ENCODE data around the gene LRRC75B.
"Not testable (repeated sequence)": the region's sequence is repeated elsewhere in the genome, so short reads cannot be mapped to it uniquely, and the experiment has no call there.

DNA sequence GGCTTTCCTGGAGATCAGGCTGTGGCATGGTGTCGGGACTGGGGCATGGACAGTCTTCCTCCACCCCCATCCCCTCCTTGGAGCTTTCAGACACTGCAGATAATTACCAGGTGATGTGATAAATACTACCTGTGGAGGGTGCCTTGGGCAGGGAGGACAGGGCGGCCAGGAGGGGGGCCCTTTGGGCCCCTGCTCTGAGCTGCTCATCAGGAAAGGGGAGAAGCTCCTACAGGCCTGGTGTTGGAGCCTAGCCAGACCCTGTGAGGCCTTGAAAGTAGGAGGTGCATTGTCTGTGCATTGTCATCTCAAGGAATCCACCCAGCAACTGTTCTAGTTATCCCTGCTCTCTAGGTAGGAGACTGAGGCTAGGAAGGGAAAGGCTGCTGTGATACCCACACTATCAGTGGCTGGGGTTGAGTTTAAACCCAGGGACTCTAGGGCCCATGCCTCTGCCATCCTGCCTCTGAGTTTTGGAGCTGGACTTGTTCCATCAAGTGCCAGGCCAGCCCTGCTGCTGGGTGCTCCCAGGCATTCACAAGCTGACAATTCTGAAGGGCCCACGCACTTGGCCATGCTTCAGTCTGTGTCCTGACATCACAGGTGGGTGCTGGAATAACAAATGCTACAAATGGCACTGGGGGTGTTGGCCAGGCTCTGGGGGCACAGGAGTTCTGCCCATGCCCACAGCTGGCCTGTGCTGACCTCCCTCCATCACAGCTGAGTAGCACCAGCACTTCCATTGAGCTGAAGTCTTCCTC lies 7.3 kb upstream of the LRRC75B start:
- TF ChIP-seq ARNTL (CRISPR knock-in tag; IDR thresholded peaks at IDR 0.05; ENCODE audit: borderline replicate concordance, low read depth); ISL1 (CRISPR knock-in tag; IDR thresholded peaks at IDR 0.05); ZC3H10 (CRISPR knock-in tag; IDR thresholded peaks at IDR 0.05); ZNF8 (CRISPR knock-in tag; IDR thresholded peaks at IDR 0.05); TCF4 (CRISPR knock-in tag; IDR thresholded peaks at IDR 0.05; ENCODE audit: borderline replicate concordance); OSR1 (CRISPR knock-in tag; IDR thresholded peaks at IDR 0.05); BACH2 (CRISPR knock-in tag; IDR thresholded peaks at IDR 0.05; ENCODE audit: borderline replicate concordance); ESRRG (CRISPR knock-in tag; IDR thresholded peaks at IDR 0.05): not testable (repeated sequence)
- TF ChIP-seq, protein P1, sequence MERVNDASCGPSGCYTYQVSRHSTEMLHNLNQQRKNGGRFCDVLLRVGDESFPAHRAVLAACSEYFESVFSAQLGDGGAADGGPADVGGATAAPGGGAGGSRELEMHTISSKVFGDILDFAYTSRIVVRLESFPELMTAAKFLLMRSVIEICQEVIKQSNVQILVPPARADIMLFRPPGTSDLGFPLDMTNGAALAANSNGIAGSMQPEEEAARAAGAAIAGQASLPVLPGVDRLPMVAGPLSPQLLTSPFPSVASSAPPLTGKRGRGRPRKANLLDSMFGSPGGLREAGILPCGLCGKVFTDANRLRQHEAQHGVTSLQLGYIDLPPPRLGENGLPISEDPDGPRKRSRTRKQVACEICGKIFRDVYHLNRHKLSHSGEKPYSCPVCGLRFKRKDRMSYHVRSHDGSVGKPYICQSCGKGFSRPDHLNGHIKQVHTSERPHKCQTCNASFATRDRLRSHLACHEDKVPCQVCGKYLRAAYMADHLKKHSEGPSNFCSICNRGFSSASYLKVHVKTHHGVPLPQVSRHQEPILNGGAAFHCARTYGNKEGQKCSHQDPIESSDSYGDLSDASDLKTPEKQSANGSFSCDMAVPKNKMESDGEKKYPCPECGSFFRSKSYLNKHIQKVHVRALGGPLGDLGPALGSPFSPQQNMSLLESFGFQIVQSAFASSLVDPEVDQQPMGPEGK (CRISPR knock-in tag; IDR thresholded peaks at IDR 0.05; ENCODE audit: borderline replicate concordance), result not testable (repeated sequence)
- TF ChIP-seq, protein P2, sequence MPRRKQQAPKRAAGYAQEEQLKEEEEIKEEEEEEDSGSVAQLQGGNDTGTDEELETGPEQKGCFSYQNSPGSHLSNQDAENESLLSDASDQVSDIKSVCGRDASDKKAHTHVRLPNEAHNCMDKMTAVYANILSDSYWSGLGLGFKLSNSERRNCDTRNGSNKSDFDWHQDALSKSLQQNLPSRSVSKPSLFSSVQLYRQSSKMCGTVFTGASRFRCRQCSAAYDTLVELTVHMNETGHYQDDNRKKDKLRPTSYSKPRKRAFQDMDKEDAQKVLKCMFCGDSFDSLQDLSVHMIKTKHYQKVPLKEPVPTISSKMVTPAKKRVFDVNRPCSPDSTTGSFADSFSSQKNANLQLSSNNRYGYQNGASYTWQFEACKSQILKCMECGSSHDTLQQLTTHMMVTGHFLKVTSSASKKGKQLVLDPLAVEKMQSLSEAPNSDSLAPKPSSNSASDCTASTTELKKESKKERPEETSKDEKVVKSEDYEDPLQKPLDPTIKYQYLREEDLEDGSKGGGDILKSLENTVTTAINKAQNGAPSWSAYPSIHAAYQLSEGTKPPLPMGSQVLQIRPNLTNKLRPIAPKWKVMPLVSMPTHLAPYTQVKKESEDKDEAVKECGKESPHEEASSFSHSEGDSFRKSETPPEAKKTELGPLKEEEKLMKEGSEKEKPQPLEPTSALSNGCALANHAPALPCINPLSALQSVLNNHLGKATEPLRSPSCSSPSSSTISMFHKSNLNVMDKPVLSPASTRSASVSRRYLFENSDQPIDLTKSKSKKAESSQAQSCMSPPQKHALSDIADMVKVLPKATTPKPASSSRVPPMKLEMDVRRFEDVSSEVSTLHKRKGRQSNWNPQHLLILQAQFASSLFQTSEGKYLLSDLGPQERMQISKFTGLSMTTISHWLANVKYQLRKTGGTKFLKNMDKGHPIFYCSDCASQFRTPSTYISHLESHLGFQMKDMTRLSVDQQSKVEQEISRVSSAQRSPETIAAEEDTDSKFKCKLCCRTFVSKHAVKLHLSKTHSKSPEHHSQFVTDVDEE (CRISPR knock-in tag; IDR thresholded peaks at IDR 0.05), result not testable (repeated sequence)
- TF ChIP-seq, protein P3, sequence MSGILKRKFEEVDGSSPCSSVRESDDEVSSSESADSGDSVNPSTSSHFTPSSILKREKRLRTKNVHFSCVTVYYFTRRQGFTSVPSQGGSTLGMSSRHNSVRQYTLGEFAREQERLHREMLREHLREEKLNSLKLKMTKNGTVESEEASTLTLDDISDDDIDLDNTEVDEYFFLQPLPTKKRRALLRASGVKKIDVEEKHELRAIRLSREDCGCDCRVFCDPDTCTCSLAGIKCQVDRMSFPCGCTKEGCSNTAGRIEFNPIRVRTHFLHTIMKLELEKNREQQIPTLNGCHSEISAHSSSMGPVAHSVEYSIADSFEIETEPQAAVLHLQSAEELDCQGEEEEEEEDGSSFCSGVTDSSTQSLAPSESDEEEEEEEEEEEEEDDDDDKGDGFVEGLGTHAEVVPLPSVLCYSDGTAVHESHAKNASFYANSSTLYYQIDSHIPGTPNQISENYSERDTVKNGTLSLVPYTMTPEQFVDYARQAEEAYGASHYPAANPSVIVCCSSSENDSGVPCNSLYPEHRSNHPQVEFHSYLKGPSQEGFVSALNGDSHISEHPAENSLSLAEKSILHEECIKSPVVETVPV (CRISPR knock-in tag; IDR thresholded peaks at IDR 0.05), result not testable (repeated sequence)

Data from SK-N-SH treated with all-trans-retinoic acid at 6 μM for 48 hours (cell line).